ENCODE measurements around the gene LYPD6B.

The LYPD6B gene

DNA sequence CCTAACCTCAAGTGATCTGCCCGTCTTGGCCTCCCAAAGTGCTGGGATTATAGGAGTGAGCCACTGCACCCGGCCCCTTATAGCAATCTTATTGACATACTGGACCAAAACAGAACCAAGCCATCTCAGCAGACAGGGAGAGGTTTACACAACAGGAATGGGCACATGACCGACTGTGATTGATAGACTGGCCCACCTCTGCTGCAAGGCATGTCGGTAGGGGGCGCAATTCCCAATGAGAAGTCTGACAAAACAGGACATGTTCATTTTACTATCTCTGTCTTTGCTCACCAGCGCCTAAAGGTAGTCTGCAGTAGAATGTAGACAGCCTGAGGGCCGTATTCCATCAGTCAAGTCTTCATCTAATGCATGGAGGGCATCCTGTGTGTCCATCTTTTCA is 2.0 kb downstream of the LYPD6B start:
- Histone ChIP-seq H3K27me3 (ENCODE audit: control insufficient read depth, insufficient read depth, low read length, poor library complexity, severe bottlenecking) (peaks cover 30% of the 10 kb centered on the region), H3K27ac (ENCODE audit: insufficient read depth, low read depth, low read length, poor library complexity, severe bottlenecking) (no peak overlapping the region), H3K9me3 (ENCODE audit: control insufficient read depth, low read length) (no peaks in the 10 kb centered on the region), H3K4me1 (ENCODE audit: control insufficient read depth, insufficient read depth, low read length) (peaks cover 2% of the 10 kb centered on the region), H3K36me3 (ENCODE audit: control insufficient read depth, insufficient read depth, low read length) (no peaks in the 10 kb centered on the region), H3K4me3 (ENCODE audit: insufficient read depth, low read depth, low read length) (no peak overlapping the region)
- 62 to 64% methylated on average over 7 of the region's 7 CpGs for WGBS, 2 experiments

DNA sequence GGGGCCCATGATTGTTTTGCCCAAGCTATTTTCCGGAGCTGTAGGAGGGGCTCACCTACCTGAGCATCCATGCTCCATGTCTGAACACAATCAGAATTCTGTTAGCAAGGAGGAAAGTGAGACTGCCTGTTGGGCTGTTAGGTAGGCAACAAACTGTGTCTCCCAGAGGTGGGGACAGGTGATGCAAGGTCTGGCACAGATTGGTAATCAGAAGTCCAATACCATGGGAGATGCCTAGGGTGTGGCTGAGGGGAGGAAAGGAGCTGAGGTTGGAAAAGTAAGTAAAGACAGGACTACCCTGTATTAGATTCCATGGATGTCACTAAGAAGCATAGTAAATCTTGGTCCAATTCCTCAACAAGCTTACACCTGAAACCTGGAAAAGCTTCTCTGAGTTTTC is 3.0 kb downstream of the LYPD6B start:
- 85 to 92% methylated on average over 1 of the region's 1 CpG for WGBS, 2 experiments

DNA sequence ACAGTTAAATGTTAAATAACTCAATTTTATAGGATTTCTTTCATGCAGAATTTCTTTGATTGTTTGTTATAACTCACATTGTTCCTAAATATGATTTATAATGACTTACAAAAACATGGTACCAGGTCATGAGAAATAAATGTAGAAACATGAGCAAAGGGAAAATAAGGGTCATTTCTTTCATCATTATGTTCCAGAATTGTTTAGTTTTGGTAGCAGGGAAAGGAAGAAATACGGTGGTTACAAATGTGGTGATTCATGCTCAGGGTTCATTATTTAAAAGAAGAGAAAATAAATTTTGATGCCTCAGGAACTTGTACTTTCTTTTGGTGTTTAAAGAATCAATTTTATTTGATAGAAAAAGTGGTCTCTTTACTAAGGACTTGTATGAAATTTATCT is 4.4 kb downstream of the LYPD6B start:
- Histone ChIP-seq H3K27ac (ENCODE audit: insufficient read depth, low read depth, low read length, poor library complexity, severe bottlenecking) (no peak overlapping the region), H3K36me3 (ENCODE audit: control insufficient read depth, insufficient read depth, low read length) (no peaks in the 10 kb centered on the region), H3K4me1 (ENCODE audit: control insufficient read depth, insufficient read depth, low read length) (peaks cover 2% of the 10 kb centered on the region), H3K4me3 (ENCODE audit: insufficient read depth, low read depth, low read length) (no peak overlapping the region), H3K27me3 (ENCODE audit: control insufficient read depth, insufficient read depth, low read length, poor library complexity, severe bottlenecking) (peaks cover 22% of the 10 kb centered on the region), H3K9me3 (ENCODE audit: control insufficient read depth, low read length) (no peaks in the 10 kb centered on the region)
- WGBS, 2 experiments = 100% methylated on average over 1 of the region's 1 CpG

More for the DNA sequence above, 3.0 kb downstream of the LYPD6B start:
- Histone ChIP-seq H3K27me3 (ENCODE audit: control insufficient read depth, insufficient read depth, low read length, poor library complexity, severe bottlenecking) (peaks cover 30% of the 10 kb centered on the region), H3K4me1 (ENCODE audit: control insufficient read depth, insufficient read depth, low read length) (peaks cover 2% of the 10 kb centered on the region), H3K4me3 (ENCODE audit: insufficient read depth, low read depth, low read length) (no peak overlapping the region), H3K27ac (ENCODE audit: insufficient read depth, low read depth, low read length, poor library complexity, severe bottlenecking) (no peak overlapping the region), H3K9me3 (ENCODE audit: control insufficient read depth, low read length) (no peaks in the 10 kb centered on the region), H3K36me3 (ENCODE audit: control insufficient read depth, insufficient read depth, low read length) (no peaks in the 10 kb centered on the region)

DNA sequence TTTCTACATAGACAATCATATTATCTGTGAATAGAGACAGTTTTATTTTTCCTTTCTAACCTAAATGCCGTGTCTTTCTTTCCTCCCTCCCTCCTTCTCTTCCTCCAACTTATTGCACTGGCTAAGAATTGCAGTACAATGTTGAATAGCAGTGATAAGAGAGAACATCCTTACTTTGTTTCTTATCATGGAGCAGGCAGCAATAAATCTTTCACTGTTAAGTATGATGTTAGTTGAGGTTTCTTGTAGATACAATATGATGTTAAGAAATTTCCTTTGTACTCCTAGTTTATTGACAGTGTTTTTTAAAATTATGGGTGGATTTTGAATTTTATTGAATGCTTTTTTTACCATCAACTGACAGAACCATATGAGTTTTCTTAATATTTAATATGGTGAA is 6.0 kb downstream of the LYPD6B start:
- no peaks in the 10 kb centered on the region for H3K9me3 ChIP-seq (ENCODE audit: control insufficient read depth, low read length)
- no CpG with 5 or more reads among the region's 1 CpG for WGBS, 2 experiments
- H3K4me3 ChIP-seq (ENCODE audit: insufficient read depth, low read depth, low read length) = no peak overlapping the region
- H3K4me1 ChIP-seq (ENCODE audit: control insufficient read depth, insufficient read depth, low read length) = no peaks in the 10 kb centered on the region
- peaks cover 6% of the 10 kb centered on the region for H3K27me3 ChIP-seq (ENCODE audit: control insufficient read depth, insufficient read depth, low read length, poor library complexity, severe bottlenecking)
- no peaks in the 10 kb centered on the region for H3K36me3 ChIP-seq (ENCODE audit: control insufficient read depth, insufficient read depth, low read length)
- no peak overlapping the region for H3K27ac ChIP-seq (ENCODE audit: insufficient read depth, low read depth, low read length, poor library complexity, severe bottlenecking)

DNA sequence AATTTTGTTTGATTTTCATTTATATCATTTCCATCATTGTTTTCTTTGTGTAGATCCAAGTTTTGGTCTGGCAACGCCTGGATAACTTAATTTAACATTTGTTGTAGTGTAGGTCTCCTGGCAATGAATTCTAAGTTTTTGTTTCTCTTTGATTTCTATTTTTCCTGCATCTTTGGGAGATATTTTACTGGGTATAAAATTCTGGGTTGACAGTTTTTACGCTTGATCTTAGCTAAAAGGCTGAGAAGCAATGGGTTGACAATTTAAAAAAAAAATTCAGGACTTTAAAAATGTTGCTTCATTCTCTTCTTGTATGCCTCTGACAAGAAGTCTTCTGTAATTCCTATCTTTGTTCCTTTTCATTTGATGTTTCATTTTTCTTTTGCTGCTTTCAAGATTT is 8.6 kb downstream of the LYPD6B start:
- no peak overlapping the region for H3K27ac ChIP-seq (ENCODE audit: insufficient read depth, low read depth, low read length, poor library complexity, severe bottlenecking)
- no peak overlapping the region for H3K4me3 ChIP-seq (ENCODE audit: insufficient read depth, low read depth, low read length)
- 89 to 90% methylated on average over 2 of the region's 2 CpGs for WGBS, 2 experiments
- H3K4me1 ChIP-seq (ENCODE audit: control insufficient read depth, insufficient read depth, low read length) = no peaks in the 10 kb centered on the region
- H3K27me3 ChIP-seq (ENCODE audit: control insufficient read depth, insufficient read depth, low read length, poor library complexity, severe bottlenecking) = no peaks in the 10 kb centered on the region
- no peaks in the 10 kb centered on the region for H3K36me3 ChIP-seq (ENCODE audit: control insufficient read depth, insufficient read depth, low read length)
- H3K9me3 ChIP-seq (ENCODE audit: control insufficient read depth, low read length) = no peaks in the 10 kb centered on the region

DNA sequence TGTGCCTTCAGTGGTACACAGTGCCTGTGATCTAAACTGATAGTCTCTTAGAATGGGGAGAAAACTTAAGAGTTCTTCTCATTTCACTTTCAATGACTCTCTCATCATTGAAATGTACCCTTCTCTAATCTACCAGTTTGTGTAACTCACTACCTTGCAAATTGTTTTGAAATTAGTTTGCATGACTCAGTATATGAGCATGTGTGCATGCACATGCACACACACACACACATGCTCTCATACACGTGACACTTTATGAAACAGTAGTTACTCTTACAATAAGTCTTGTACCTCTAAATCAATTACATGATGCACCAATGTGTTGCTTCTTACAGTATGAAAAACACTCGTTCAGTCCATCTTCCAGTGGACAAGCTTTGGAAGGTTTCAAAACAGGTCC is 10.6 kb downstream of the LYPD6B start:
- Histone ChIP-seq H3K27me3 (ENCODE audit: control insufficient read depth, insufficient read depth, low read length, poor library complexity, severe bottlenecking) (no peaks in the 10 kb centered on the region), H3K4me1 (ENCODE audit: control insufficient read depth, insufficient read depth, low read length) (no peaks in the 10 kb centered on the region), H3K27ac (ENCODE audit: insufficient read depth, low read depth, low read length, poor library complexity, severe bottlenecking) (no peak overlapping the region), H3K4me3 (ENCODE audit: insufficient read depth, low read depth, low read length) (no peak overlapping the region), H3K9me3 (ENCODE audit: control insufficient read depth, low read length) (no peaks in the 10 kb centered on the region), H3K36me3 (ENCODE audit: control insufficient read depth, insufficient read depth, low read length) (no peaks in the 10 kb centered on the region)
- WGBS, 2 experiments = 89 to 100% methylated on average over 2 of the region's 2 CpGs

DNA sequence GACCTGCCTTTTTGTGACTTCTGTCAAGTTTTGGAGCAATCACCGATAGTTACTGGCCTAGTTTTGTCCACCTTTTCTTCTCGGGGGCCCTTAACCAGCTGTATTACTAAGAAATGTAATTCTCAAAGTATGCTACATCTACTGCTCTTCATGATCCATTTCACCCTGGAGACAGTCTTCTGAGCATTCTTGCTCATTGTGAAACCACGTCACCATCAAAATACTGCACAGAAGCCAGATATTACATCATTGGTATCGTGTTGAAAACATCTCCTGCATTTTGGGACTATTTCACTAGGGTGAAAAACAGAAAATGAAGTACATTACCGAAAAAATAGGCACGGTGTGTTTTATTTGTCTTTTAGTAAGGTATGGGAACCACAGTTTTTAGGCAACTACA is 11.7 kb downstream of the LYPD6B start:
- Histone ChIP-seq H3K36me3 (ENCODE audit: control insufficient read depth, insufficient read depth, low read length) (no peaks in the 10 kb centered on the region), H3K4me1 (ENCODE audit: control insufficient read depth, insufficient read depth, low read length) (no peaks in the 10 kb centered on the region), H3K9me3 (ENCODE audit: control insufficient read depth, low read length) (no peaks in the 10 kb centered on the region), H3K27ac (ENCODE audit: insufficient read depth, low read depth, low read length, poor library complexity, severe bottlenecking) (no peak overlapping the region), H3K27me3 (ENCODE audit: control insufficient read depth, insufficient read depth, low read length, poor library complexity, severe bottlenecking) (no peaks in the 10 kb centered on the region), H3K4me3 (ENCODE audit: insufficient read depth, low read depth, low read length) (no peak overlapping the region)
- 80 to 82% methylated on average over 6 of the region's 6 CpGs for WGBS, 2 experiments

DNA sequence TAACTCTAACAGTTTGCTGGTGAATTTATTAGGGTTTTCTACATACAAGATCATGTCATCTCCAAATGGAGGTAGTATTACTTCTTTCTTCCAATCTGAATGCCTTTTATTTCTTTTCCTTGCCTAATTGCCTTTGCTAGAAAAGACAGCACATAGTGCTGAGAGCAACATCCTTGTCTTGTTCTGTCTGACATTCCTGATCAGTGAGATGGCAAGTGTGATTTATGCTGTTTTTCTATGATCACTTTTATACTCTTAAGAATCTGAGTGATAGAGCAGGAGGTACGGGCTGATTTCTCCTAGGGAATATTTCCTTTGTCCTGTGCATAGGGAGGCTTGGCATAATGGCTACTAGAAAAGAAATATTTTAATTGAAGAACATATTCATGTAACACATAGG is 17.3 kb downstream of the LYPD6B start:
- no peak overlapping the region for H3K4me3 ChIP-seq (ENCODE audit: insufficient read depth, low read depth, low read length)
- WGBS, 2 experiments = 57 to 80% methylated on average over 1 of the region's 1 CpG
- H3K27me3 ChIP-seq (ENCODE audit: control insufficient read depth, insufficient read depth, low read length, poor library complexity, severe bottlenecking) = no peaks in the 10 kb centered on the region
- H3K27ac ChIP-seq (ENCODE audit: insufficient read depth, low read depth, low read length, poor library complexity, severe bottlenecking) = no peak overlapping the region
- no peaks in the 10 kb centered on the region for H3K36me3 ChIP-seq (ENCODE audit: control insufficient read depth, insufficient read depth, low read length)
- no peaks in the 10 kb centered on the region for H3K4me1 ChIP-seq (ENCODE audit: control insufficient read depth, insufficient read depth, low read length)
- no peaks in the 10 kb centered on the region for H3K9me3 ChIP-seq (ENCODE audit: control insufficient read depth, low read length)

DNA sequence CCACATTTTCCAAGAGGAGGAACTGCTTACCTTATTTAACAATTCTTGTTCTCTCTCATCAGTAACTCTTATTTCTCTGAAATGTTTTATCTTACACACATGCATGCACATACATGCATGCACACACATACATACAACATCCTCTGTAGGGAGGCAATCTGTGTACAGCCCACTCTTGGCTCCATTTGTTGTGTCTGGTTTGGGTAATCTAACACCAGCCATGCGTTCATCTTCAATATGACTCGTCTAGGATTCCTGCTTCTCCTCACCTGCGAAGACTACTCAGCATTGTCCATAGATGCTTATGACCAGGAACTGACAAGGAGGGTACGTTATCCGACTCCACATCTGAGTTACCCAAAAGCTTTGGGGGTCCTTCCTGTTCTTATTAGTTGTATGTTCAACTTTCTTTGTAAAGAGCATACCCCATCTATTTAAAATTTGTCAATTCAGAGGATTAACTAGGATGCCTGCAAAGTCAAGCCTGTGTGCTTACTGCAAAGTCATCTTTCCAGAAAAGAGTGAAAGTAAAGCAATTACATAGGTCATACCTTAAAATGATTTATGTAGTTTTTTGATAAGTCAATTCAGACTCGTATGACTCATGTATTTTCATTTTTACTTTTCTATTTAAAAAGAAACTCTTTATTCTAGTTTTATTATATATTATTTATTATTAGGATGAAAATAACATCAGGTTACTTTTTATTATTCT is 18.2 kb downstream of the LYPD6B start:
- H3K4me1 ChIP-seq (ENCODE audit: control insufficient read depth, insufficient read depth, low read length) = no peaks in the 10 kb centered on the region
- no peak overlapping the region for H3K4me3 ChIP-seq (ENCODE audit: insufficient read depth, low read depth, low read length)
- WGBS, 2 experiments = 95 to 96% methylated on average over 5 of the region's 6 CpGs
- no peaks in the 10 kb centered on the region for H3K27me3 ChIP-seq (ENCODE audit: control insufficient read depth, insufficient read depth, low read length, poor library complexity, severe bottlenecking)
- H3K27ac ChIP-seq (ENCODE audit: insufficient read depth, low read depth, low read length, poor library complexity, severe bottlenecking) = no peak overlapping the region
- H3K36me3 ChIP-seq (ENCODE audit: control insufficient read depth, insufficient read depth, low read length) = no peaks in the 10 kb centered on the region
- no peaks in the 10 kb centered on the region for H3K9me3 ChIP-seq (ENCODE audit: control insufficient read depth, low read length)

DNA sequence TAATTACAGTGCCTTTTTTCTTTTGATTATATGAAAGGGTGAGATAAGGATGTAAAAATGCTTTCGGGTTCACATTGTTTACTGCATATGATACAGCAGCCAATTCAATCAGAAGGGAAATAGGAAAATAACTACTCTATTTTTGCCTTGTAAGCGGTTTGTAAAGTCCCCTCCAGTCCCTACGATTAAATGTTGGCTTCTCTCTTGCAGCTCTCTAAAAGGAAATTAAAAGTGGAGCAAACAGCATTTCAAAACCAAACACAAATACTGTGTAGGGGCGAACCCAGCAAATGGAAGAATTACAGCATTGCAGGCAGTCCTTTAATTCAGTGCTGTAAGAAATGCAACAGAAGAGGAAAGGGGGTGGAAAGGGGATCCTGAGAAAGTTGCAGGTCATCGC is 18.9 kb downstream of the LYPD6B start:
- H3K4me3 ChIP-seq (ENCODE audit: insufficient read depth, low read depth, low read length) = no peak overlapping the region
- H3K27me3 ChIP-seq (ENCODE audit: control insufficient read depth, insufficient read depth, low read length, poor library complexity, severe bottlenecking) = no peaks in the 10 kb centered on the region
- WGBS, 2 experiments = 88 to 92% methylated on average over 4 to 5 of the region's 5 CpGs
- no peaks in the 10 kb centered on the region for H3K9me3 ChIP-seq (ENCODE audit: control insufficient read depth, low read length)
- no peak overlapping the region for H3K27ac ChIP-seq (ENCODE audit: insufficient read depth, low read depth, low read length, poor library complexity, severe bottlenecking)
- no peaks in the 10 kb centered on the region for H3K4me1 ChIP-seq (ENCODE audit: control insufficient read depth, insufficient read depth, low read length)
- H3K36me3 ChIP-seq (ENCODE audit: control insufficient read depth, insufficient read depth, low read length) = no peaks in the 10 kb centered on the region

DNA sequence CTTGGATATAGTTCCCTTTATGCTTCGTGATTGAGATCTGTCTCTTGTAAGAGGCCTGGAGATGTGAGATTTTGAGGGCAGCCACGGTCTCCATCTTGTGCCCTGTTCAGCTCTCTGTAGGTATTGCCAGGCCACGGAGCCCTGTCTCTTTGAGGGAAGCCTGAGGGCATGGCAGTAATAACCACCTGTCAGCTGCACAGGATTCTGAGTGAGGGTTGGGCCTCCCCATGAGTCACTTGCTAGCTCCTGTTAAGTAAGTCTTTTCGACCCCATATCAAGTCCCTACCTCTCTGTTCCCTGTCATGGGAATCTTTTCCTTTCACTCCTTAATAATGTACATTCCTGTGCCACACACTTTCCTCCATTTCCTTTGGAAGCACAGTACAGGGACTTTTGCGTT is 20.4 kb downstream of the LYPD6B start:
- no peaks in the 10 kb centered on the region for H3K36me3 ChIP-seq (ENCODE audit: control insufficient read depth, insufficient read depth, low read length)
- 92 to 94% methylated on average over 5 of the region's 5 CpGs for WGBS, 2 experiments
- H3K4me3 ChIP-seq (ENCODE audit: insufficient read depth, low read depth, low read length) = no peak overlapping the region
- H3K4me1 ChIP-seq (ENCODE audit: control insufficient read depth, insufficient read depth, low read length) = no peaks in the 10 kb centered on the region
- no peaks in the 10 kb centered on the region for H3K27me3 ChIP-seq (ENCODE audit: control insufficient read depth, insufficient read depth, low read length, poor library complexity, severe bottlenecking)
- no peaks in the 10 kb centered on the region for H3K9me3 ChIP-seq (ENCODE audit: control insufficient read depth, low read length)
- H3K27ac ChIP-seq (ENCODE audit: insufficient read depth, low read depth, low read length, poor library complexity, severe bottlenecking) = no peak overlapping the region
